D721Med (cell line): Measurements from ENCODE around the gene CENPX.

Experiments used
- DNase-seq: peaks from one replicate; pipeline ENCODE4 v3.0.0; 2011; ENCODE audit warnings: low spot score; ENCODE audit not compliant: insufficient read length
- FAIRE-seq: peaks from 2 replicates; lab custom pipeline; 2011; peaks lifted over from hg19 to GRCh38; lab: Jason Lieb, UNC
- CTCF ChIP-seq: IDR thresholded peaks from 2 replicates; pipeline ENCODE4 v1.5.1; 2012; ENCODE audit warnings: mild to moderate bottlenecking, control low read depth; ENCODE audit not compliant: insufficient read depth; ENCODE audit errors: missing control alignments

The CENPX gene

GRCh38 chr17:81992306-81993102 lies 30.2 kb downstream of the CENPX start:
- no peak for DNase-seq
- no peak for FAIRE-seq
- TF ChIP-seq CTCF: no peak

- FAIRE-seq: no peak
- no peak for DNase-seq
- no peak for TF ChIP-seq CTCF
Measured at GRCh38 chr17:81991684-81992305, 30.9 kb downstream of the CENPX start.

- TF ChIP-seq CTCF: no peak
- DNase-seq: no peak
- FAIRE-seq: no peak
Measured at GRCh38 chr17:81990836-81991683, 31.6 kb downstream of the CENPX start.

- FAIRE-seq: no peak
- no peak for DNase-seq
- TF ChIP-seq CTCF: no peak
Measured at GRCh38 chr17:81987161-81987770, 35.4 kb downstream of the CENPX start.

- TF ChIP-seq CTCF: no peak
- FAIRE-seq (no peak), DNase-seq (no peak)
Measured at GRCh38 chr17:81986606-81987005, 36.1 kb downstream of the CENPX start.

- no peak for TF ChIP-seq CTCF
- FAIRE-seq (no peak), DNase-seq (no peak)
Measured at GRCh38 chr17:81984773-81985410, 37.8 kb downstream of the CENPX start.
